NCI-H510A (cell line): ENCODE results near the gene OTUB2.

ENCODE experiments used
- DNase-seq: peaks from one replicate; lab custom pipeline; 2025; lab: John Stamatoyannopoulos, UW

The OTUB2 gene

DNA sequence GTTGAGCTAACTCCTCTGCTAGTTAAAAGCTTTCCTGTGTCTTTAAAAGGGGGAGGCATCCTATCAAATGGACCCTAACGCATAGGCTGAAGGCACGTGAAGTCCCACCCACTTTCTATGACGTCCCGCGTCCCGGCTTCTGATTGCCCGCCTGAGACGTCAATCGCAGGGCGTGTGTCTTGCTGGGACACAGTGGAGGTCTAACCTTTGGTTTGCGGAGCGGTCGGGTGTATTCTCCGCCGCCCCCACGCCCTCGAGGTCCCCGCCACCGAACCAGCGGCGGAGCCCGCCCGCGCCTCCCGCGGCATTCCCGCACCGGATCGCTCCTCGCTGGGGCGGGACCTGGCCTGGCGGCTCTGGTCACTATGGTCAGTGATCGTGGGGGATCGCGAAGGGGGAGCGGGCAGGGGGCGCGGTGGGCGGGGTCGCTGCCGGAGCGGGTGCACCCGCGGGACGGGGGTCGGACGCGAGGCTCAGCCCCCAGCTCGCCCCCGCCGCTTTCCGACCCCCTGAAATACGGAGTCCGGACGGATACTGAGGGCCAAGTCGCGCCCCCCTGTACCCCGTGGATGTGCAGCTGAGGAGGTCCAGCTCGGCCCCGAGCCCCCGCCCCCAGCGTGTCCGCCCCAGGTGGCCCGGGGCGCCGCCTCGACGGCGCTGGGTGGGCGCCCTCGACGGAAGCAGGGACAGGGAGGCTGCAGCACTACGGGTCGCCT, at the start of gene OTUB2:
Gene OTUB2 (plus strand): TSS at position 168 of the 716 bp plus-strand sequence. CDS start 198 bp downstream, at position 366.
- peak; percentile 91 for DNase-seq

DNA sequence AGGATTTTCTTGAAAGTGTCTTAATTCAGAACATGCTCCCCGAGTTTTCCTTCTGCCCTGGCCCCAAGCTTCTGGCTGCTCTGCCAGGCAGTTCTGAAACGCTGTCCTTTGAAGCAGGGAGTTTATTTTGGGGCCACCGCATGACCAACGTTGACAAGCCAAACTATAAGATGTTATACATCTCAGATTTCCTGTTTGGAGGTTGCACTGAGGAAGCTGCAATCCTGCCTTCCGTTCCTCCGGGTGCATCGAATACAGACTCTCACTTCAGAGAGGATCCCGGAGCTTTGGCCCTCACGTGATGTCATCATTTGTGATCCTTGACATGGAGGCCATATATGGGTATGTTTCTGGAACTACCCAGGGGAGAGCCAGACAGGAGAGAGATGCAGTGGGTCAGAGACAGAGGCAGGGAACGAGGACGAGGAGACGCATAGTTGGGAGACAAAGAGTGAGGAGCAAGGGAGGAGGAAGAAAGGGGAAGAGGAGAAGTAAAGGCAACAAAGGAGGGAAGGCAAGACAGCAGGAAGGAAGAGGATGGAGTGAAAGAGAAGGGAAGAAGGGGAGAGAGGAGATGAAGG, 49.6 kb upstream of the OTUB2 start, which contains the start of gene ASB2:
Gene ASB2 (minus strand): TSS at position 94 of the 581 bp plus-strand sequence. CDS start 12,031 bp downstream, outside the sequence.
- no peak for DNase-seq

DNA sequence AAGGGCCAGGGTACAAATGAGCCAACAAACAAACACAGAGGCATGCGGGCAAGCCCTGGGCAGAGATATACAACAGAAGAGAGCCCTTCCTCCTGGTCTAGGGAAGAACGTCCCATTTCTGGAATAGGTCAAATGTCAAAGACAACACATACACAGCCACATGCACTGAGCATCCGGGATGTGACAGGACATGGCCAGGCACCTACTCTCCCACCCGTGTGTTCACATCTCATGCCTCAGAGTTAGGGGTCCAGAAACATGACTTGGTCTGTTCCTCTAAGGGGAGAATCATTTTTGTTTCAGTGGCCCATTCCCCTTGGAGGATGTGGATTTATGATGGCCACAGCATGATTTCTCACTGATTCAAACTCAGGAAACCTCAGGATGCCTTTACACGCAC, 49.0 kb upstream of the OTUB2 start:
- no peak for DNase-seq

DNA sequence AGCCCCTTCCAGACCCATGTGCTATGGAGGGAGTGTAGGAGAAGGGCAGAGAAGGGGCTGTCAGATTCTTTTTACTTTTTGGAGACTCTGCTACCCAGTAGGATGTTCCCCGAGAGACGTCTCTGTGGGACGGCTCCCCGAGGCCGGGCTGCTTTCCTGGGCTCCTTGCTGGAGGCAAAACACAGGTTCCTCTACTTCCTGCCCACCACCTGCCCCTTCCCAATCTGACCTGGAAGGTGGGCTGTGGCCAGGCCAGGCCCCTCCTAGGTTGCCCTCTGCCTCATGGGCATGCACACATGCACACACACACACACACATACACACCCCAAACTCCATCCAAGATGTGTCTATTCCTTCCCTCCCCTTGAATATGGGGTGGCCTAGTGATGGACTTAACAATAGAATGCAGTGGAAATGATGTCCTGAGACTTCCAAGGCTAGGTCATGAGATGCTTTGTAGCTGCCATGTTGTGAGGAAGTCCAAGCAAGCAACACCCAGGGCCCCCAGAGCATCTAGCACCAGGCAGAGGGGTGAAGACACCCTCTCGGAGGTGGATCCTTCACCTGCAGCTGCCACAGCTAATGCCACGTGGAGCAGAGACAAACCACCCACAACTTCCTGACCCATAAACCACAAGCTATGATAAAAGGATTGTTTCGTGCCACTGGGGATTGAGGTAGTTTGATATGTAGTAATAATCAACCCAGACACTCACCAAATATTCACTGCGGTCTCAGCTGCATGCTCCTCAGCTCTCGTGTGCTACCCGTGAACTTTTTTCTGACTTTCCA, 48.2 kb upstream of the OTUB2 start:
- DNase-seq = no peak

DNA sequence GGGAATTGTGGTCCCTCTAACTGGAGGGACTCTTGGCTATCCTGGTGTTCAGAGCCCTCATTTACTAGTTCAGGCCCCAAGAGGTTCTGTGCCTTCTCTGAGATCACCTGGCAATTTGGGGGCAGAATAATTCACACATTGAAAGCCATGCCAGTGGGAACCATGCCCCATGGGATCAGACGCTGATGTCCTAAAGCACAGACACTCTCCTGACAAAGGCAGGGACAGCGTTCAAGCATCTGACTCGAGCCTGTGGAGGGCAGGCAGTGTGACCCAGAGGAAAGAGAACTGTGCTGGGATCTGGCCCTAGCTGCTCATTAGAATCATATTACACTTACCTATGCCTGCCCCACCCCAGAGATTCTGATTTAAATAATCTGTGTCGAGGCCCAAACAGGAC, 47.4 kb upstream of the OTUB2 start:
- no peak for DNase-seq

DNA sequence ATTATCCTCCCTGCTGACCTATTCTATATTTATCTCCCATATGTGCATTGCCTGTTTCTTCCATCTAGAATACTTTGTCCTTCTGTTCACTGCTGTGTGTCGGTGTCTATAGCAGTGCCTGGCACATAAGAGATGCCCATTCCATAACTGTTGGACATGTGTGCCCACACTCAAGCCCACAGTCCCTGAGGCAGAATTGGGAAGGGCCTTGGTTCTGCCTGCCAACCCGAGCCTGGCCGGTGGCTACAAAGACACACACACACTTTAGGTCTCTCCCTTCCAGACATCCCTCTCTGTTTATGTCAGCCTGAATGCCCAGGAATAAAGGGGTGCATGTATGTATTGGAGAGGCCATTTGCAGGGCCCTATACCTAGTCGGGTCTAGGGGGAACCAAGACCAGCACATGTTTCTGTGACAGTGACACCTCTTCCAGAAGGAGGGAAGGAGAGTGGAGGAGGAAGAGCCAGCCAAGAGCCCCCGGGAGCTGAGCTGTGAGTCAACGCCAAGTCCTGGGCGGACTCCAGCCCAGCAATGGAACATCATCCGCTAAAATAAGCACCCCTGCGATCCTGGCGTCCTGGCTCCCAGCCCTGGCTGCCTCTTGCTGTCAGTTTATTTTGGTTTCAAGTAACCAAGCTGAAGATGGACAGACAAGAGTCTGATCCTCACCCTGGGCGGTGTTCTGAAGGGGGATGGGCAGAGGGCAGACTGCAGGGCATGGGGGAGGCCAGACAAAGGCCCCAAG, 45.5 kb upstream of the OTUB2 start:
- DNase-seq = no peak

DNA sequence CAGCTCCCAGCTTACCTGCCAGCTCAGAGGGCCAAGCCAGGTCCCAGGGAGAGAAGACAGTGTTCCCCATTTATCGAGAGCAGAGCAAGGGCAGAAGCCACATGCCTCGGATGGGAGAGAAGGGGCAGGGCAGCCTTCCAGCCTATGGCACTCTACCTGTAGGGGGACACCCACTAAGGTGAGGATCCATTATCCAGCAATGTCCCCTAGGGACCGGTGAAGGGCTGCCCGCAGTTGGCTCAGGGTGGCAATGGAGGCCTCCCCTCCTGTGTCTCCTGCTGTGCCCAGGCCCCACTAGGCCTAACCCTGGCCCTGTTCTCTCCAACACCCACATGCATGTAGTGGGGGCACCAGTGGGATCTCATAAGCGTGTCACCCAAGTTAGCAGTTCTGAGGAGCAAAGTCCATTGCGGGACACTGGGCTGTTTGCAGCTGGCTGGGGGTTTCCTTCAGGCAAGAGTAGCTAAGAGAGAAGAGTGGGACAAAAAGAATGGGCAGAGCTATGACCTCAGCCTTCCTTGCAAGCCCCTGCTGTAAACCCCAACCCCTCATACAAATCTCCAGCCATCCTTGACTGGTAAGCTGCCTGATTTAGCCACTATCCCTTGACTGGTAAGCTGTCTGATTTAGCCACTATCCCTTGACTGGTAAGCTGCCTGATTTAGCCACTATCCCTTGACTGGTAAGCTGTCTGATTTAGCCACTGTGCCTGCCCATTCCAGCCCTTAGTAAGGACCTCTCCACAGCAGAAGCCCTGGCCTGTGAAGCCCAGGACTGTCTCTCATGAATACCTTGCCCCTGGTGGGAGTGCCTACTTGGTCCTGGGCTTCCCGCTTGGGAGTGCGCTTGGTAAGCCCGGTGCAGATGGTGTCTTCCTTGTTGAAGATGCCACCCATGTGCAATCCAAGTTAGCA, 44.6 kb upstream of the OTUB2 start:
- no peak for DNase-seq

DNA sequence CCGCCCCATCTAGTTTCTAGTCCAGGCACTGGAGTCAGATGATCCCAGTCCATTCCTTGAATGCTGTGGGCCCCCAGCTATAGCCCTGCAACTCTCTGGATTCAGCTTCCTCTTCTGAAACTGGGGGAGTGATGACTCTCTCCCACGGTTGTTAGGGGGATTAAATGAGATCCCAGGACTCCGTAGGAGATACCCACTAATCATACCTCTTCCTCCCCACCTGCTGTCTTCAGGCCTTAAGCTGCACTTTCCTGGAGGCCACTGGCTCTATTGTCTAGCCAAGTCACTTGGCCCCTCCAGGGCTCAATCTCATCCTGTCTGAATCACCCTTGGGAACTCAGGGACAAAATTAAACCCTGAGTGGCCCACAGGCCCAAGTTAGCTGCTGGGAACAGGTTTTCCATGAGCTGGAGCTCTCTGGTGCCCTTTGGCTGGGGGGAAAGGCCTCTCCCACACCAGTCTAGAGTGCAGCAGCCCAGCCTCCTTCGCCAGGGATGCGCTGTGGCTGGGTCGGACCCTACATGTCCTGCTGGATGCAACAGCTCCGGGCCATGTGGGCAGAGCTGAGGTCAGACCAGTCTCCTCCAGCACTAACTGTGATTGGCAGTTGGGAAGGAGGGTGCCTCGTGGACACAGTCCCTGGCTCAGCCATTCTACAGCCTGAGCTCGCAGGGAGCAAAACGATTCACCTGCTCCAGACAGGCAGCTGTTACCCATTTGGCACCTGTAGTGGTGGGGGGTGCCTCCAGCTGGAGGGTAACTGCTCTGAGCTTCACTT, 43.7 kb upstream of the OTUB2 start:
- DNase-seq = no peak

DNA sequence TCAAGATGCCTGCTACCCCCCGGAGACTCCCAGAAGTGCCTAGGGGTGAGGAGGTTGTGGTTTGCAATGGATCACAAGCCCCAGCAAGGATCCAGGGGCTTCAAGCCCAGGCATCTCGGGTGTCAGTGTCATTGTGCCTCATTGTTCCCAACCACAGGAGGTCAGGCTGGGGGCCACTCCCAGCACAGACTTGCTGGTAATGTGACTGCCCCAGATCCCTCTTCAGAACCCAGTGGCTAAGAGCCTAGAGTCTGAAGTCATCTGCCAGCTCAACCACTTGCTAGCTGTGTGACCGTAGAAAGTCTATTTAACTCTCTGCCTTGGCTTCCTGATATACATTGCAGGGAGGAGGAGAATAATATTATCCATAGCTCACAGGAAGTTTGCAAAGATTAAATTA, 42.1 kb upstream of the OTUB2 start:
- DNase-seq = no peak

DNA sequence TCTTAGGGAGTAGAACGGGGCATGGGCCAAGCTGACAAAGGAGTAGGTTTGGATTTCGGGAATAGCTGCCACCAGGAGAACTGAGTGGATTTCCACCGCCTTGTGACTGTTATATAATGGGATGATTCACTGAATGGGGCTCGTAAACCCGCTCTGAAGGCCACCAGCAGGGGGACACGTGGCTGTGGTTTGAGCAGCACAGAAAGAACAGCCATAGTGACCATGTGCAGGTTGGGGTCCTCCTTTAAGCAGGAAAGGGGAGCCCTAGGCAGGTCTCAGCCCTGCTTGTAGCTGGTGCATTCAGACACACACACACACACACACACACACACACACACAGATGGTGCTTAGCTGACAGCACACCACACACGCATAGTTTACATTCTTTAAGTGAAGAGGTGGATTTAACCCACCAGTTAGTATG, 41.1 kb upstream of the OTUB2 start:
- DNase-seq = no peak

DNA sequence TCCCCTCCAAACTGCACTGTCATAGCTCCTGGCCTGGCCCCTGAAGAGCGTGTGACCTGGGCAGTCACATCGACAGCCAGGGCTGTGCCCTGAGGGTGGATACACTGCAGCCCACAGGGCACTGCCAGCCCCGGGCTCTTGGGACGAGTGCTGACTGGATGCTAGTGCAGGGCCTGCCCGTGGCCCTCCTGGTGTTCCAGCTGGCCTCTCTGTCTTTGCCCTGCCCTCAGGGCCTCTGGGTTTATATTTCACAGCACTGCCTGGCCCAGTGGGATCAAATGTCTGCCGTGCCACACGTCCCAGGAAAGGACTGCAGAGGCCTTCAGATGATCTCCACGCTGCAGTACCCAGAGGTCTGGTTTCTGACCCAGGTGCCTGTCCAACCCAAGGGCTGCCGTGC, 39.2 kb upstream of the OTUB2 start:
- no peak for DNase-seq

DNA sequence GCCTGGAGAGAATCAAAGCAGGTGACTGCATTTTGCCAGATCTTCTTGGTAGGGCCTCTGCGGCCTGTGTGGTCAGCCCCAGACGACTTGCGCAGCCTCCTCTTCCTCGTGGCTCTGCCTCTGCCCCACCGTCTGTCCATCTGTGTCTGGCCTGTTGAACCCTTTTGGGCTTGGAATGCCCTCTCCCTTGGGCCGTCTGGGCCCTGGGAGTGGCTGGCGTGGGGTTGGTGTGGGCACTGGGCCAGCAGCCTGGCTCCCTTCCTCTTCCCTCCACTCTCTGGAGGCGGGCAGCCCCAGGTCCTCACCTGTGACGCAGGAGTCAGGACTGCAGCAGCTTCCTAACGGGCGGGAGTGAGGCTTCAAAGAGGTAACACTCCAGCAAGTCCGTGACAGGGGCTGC, 38.8 kb upstream of the OTUB2 start:
- DNase-seq = no peak

DNA sequence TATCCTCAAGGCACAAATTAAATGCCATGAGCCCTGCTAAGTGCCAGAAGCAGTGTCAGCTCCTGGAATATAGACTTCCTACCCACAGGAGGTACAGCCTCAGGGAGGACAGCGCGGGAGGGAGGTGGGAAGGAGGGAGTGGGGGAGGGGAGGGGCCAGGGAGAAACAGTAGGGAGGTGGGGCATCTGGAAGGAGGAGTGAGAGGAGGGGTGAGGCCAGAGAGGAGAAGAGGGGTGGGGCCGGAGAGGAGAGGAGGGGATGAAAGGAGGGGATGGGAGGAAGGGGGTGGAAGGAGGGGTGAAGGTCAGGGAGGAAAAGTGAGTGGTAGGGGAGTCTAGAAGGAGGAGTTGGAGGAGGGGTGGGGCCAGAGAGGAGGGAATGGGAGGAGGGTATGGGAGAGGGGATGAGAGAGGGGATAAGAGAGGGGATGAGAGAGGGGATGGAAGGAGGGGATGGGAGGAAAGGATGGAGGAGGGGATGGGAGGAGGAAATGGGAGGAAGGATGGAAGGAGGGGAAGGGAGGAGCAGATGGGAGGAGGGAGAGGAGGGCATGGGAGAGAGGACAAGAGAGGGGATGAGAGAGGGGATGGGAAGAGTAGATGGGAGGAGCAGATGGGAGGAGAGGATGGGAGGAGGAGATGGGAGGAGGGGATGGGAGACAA, 38.2 kb upstream of the OTUB2 start:
- DNase-seq = no peak

DNA sequence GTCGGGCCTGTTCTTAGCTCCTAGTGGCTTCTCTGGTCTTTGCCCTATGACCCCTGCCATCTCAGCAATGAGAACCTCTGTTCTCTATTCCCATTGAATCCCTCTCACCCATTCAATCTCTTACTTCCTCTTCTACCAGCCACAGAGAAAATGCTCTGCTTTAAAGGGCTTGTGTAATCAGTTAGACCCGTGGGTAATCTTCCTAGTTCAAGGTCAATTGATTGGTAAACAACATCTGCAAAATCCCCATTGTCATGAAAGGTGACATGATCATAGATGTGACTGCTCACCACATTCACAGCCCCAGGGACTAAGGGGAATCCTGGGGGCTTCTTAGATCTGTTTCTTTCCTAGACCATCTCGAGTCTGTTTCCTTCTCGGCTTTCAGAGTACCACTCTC, 36.2 kb upstream of the OTUB2 start:
- no peak for DNase-seq

DNA sequence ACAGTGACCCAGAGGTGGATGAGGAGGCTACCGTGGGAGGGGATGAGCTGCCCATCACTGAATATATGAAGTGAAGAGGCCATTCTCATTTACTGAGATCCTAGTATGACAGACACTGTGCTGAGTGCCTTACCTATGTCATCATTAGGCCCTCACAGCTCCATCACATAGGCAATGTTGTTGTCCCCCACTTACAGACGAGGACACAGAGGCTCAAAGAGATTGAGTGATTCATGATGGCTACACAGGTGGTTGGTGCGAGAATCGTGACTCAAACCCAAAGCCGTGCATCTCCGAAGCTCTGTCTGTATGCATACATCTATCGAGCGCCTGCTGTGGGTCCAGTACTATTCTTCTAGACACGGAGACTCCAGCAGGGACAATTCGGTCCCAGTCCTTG, 34.9 kb upstream of the OTUB2 start:
- no peak for DNase-seq

DNA sequence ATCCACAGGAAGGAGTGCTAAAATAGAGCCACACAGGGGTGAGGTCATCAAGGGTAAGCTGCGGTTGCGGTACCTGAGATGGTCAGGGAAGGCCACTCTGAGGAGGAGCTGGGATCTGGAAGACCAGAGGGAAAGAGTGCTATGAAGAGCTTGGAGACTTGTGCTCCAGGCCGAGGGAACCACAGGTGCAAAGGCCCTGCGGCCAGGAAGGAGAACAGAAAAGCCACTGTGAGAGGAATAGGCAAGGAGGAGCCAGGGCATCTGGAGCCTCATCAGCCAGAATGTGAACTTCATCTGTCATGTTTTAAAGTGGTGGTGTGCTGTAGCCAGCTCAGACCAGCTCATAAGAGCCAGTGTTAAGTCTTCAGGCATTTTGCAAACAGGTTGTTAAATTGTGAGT, 34.5 kb upstream of the OTUB2 start:
- DNase-seq = no peak

DNA sequence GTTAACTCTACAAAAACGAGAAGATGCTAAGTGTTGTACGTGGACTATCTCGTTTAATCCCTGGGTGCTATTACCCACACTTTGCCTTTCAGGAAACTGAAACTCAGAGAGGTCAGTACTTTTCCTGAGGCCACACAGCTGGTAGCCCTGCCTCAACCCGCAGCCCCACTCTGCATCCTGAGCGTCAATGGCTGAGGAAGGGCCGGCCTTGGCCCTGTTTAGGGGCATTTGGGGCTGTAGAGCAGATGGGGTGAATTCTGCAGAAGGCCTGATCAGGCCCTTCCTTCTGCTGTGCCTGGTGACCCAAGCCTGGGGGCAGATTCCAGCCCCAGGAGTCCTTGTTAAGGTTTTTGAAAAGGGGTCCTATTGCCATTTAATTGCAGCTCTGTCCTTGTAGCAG, 32.8 kb upstream of the OTUB2 start:
- DNase-seq = no peak

DNA sequence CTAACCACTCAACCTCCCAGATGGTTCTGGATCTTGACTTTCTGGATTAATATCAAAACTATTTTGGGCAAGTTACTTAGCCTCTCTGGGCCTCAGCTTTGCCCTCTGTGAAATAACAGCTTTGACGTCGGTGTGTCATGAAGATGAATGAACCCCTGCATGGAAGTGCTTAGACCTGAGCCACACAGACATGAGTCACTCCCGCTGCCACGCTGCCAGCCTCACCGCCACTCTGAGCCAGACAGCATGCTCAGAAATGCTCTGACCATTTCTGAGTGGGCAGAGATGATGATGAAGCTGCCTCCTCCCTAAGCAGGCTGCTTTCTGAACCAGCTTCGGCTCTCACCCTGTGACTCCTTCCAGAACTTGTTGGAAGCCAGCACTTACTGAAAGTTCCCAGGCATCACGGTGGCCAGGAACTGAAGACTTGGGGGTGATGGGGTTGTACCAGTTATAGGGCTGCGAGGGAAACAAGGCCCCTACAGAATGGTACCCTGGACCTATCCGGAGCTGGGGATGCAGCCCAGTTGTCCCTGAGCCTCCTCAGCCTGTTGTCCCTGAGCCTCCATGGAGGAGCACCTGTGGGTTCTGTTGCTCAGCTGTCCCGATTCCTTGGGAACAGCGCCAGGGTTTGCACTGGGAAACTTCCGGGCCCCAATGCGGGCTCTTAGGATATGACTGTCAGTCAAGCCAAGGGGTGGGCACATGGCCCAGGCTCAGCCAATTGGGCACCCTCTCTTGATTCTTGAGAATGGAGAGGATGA, 31.0 kb upstream of the OTUB2 start:
- no peak for DNase-seq

DNA sequence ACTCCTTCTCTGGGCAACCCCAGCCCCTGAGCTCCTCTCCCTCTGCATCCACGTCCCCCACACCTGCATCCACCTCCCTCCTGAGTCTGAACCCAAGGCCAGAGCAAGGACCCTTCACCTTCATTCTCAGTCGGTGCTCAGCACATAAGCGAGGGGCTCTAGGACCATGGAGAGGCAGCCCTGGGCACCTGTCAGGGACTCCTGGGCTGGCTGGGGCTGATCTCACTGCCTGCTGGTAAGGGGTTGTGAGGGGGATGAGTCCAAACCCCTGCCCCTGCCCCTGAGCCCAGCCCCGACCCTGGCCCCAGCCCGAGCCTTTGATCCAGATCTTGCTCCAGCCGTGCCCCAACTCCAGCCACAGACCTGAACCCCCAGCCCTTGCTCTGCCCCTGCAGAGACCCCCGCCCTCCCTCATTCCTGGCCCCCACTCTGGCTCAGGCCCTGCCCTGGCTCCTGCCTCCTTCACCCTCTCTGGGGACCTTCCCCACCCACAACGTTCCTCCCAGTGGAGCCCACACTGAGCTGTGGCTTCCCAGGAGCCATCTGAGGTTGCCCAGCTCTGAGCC, 29.9 kb upstream of the OTUB2 start:
- no peak for DNase-seq
